Stimulated activated CD4-positive, alpha-beta T cell treated with anti-CD3 and anti-CD28 coated beads, TNF-alpha, amount 100 ng/mL, for 4 hours (primary cell): ENCODE results near the gene SNRPD3.
"Not testable (repeated sequence)": the region's sequence is repeated elsewhere in the genome, so short reads cannot be mapped to it uniquely, and the experiment has no call there.

ENCODE experiments used
- DNase-seq, 3 experiments: peaks; one replicate each; pipeline ENCODE4 v3.0.0-alpha.2; 2020; ENCODE audit warnings: low read depth in 3 of 3

SNRPD3 gene

DNA sequence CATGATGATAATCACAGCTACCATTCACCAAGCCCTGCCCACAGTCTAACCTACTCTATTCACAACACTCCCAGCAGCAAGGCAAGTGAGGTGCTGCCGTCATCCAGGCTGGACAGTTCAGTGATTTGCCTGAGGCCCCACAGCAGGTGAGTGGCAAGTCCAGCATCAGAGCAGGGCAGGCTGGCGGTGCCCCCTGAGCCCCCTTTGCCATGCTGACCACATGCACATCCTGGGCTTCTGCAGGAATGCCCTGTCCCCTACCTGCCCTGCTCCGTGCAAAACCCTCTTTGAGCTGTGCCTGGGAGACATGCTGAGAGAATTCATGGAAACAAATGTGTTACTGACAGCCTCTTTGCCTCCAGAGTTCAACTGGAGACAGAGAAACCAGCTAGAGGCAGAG is 54.1 kb downstream of the SNRPD3 start:
- not testable (repeated sequence) for DNase-seq

DNA sequence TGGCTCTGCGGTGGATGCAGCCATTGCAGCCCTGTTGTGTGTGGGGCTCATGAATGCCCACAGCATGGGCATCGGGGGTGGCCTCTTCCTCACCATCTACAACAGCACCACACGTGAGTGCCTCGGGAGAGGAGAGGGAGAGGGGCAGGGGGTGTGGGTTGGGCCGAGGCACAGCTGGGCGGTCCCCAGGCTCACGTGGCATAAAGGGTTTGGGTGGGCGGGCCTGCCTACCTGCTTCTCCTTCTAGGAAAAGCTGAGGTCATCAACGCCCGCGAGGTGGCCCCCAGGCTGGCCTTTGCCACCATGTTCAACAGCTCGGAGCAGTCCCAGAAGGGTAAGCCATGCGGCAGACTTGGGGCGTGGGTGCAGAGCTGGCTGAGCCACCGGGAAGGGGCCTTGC is 59.0 kb downstream of the SNRPD3 start:
- not testable (repeated sequence) for DNase-seq

DNA sequence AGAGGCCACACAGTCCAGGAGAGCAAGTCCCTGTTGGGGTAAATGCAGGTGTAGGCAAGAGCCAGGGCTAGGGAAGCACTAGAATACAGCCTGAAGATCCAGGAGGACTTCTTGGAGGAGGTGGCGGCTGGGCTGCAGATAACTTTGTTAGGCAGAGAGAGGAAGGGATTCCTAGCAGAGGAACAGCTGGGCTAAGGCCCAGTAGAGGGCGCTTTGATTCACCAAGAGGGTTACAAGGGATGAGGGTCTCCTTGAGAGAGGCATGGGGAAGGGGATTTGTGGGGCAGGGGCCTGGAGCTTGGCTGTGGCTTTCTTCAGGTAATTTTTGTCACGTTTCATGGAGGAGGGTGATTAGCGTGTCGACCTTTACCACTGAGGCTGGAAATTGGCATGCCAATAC is 65.4 kb downstream of the SNRPD3 start:
- DNase-seq = not testable (repeated sequence)

DNA sequence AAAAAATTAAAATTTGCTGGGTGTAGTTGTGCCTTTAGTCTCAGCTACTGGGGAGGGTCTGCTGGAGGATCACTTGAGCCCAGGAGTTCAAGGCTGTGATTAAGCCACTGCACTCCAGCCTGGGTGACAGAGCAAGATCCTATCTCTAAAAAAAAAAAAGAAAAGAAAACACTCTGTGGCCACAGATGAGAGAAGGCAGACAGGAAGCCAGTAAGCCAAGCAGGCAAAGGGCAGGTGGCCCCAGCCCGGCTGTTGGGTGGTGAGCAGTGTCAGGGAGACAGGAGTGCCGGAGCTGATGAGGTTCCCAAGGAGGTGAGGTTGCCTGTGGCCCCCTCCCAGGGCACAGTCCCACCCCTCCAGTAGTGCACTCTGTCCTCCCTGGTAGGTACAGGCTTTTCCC is 66.8 kb downstream of the SNRPD3 start:
- not testable (repeated sequence) for DNase-seq
